T47D (cell line): ENCODE data around the gene RPRM.
"Not testable (repeated sequence)": the region's sequence is repeated elsewhere in the genome, so short reads cannot be mapped to it uniquely, and the experiment has no call there.

Source experiments
- DNase-seq, 2 experiments: peaks; one replicate each; pipeline versions ENCODE4 v3.0.0 to v3.0.0-alpha.2; 2011 to 2012; ENCODE audit warnings: low read depth in 1 of 2, low spot score in 1 of 2
- JUND ChIP-seq: IDR thresholded peaks from 2 replicates; pipeline ENCODE4 v1.6.1; 2012; ENCODE audit warnings: low read depth
- in situ Hi-C: cut with HindIII; loops from 2 replicates; pipeline ENCODE4 v1.10.0; 2016; ENCODE audit warnings: low sequenced_read_pairs, low pct_unique_long_range_greater_than_20kb

The RPRM gene

GRCh38 chr2:153478289-153479261 lies at the start of gene RPRM:
TSS of gene RPRM (minus strand) at chr2:153478762. CDS start at chr2:153478565, 197 bp downstream.
- in situ Hi-C loops, result no loop called here
- peak; percentile 66 to 75 for DNase-seq
- TF ChIP-seq JUND, result no peak

- in situ Hi-C loops, result no loop called here
- DNase-seq, result peak in 1 of 2 experiments; percentile 62
- no peak for TF ChIP-seq JUND
Measured at GRCh38 chr2:153519257-153519875, 40.8 kb upstream of the RPRM start.

- DNase-seq, result no peak
- TF ChIP-seq JUND, result no peak
- in situ Hi-C loops, result no loop called here
Measured at GRCh38 chr2:153512331-153512730, 33.8 kb upstream of the RPRM start.

GRCh38 chr2:153510996-153511395 lies 32.4 kb upstream of the RPRM start:
- DNase-seq, result no peak
- no peak for TF ChIP-seq JUND
- in situ Hi-C loops, result no loop called here

GRCh38 chr2:153509133-153509532 lies 30.6 kb upstream of the RPRM start:
- in situ Hi-C loops, result no loop called here
- peak; percentile 13 to 65 for DNase-seq
- no peak for TF ChIP-seq JUND

- in situ Hi-C loops, DNase-seq: not testable (repeated sequence)
Measured at GRCh38 chr2:153506499-153506898, 27.9 kb upstream of the RPRM start.

GRCh38 chr2:153499439-153499838 lies 20.9 kb upstream of the RPRM start:
- no peak for TF ChIP-seq JUND
- in situ Hi-C loops, result no loop called here
- DNase-seq, result no peak

GRCh38 chr2:153497938-153498629 lies 19.5 kb upstream of the RPRM start:
- TF ChIP-seq JUND, result no peak
- in situ Hi-C loops, result no loop called here
- peak in 1 of 2 experiments; percentile 36 for DNase-seq

- TF ChIP-seq JUND, result no peak
- in situ Hi-C loops, result no loop called here
- peak in 1 of 2 experiments; percentile 29 for DNase-seq
Measured at GRCh38 chr2:153495725-153496124, 17.2 kb upstream of the RPRM start.

- in situ Hi-C loops, result no loop called here
- no peak for DNase-seq
Measured at GRCh38 chr2:153488072-153488471, 9.5 kb upstream of the RPRM start.

GRCh38 chr2:153487448-153487847 lies 8.9 kb upstream of the RPRM start:
- no peak for TF ChIP-seq JUND
- in situ Hi-C loops, result no loop called here
- DNase-seq, result no peak

More at GRCh38 chr2:153488072-153488471, 9.5 kb upstream of the RPRM start:
- TF ChIP-seq JUND, result no peak

- in situ Hi-C loops, result no loop called here
- no peak for TF ChIP-seq JUND
- DNase-seq, result no peak
Measured at GRCh38 chr2:153479573-153479972, 1.0 kb upstream of the RPRM start.

GRCh38 chr2:153477636-153478288 lies 800 bp downstream of the RPRM start:
- no peak for DNase-seq
- in situ Hi-C loops, result no loop called here
- TF ChIP-seq JUND, result no peak
